ENCODE results near the gene CA14.

- no peak for TF ChIP-seq EZH2 (IDR thresholded peaks at IDR 0.05; ENCODE audit: low read depth)
- TF ChIP-seq CTCF (conservative IDR thresholded peaks at IDR 0.05) = no peak; the same call in 1 of the 2 replicates
These were observed 22.8 kb upstream of the CA14 start for GRCh38 chr1:150234566-150235293.
